A673 (cell line): ENCODE results near the gene ATP7B. TPM values are rescaled to one million over a fixed set of nuclear protein-coding genes. Genes with fewer than 3 reads are reported as not detected.

ENCODE experiments used
- BruUV-seq: library from RNA; stranded (reverse); fragments of 400-500 nt; replicated peaks from 2 replicates; lab custom pipeline; 2021; lab: Mats Ljungman, UMichigan
- CTCF ChIA-PET: fragments of 300-600 bp; sonication (Branson Sonifier 250); formaldehyde crosslinking; loops from one replicate; lab custom pipeline; 2022; ENCODE audit warnings: antibody characterized with exemption; lab: Charles Lee
- POLR2A ChIA-PET: fragments of 300-600 bp; sonication (Branson Sonifier 250); formaldehyde crosslinking; loops from one replicate; lab custom pipeline; 2022; ENCODE audit warnings: antibody characterized with exemption; ENCODE audit not compliant: low non-redundant PET; lab: Charles Lee
- DNase-seq: peaks from one replicate; pipeline ENCODE4 v3.0.0-alpha.2; 2015; ENCODE audit warnings: low spot score
- H3K27ac ChIP-seq: fragments of 200-600 bp; sonication (generic); 2 replicates; pipeline ENCODE4 v1.5.1; 2016; ENCODE audit warnings: mixed run types, low read depth, mild to moderate bottlenecking, mixed read lengths, antibody characterized with exemption, low read length; ENCODE audit not compliant: poor library complexity, severe bottlenecking
- H3K27me3 ChIP-seq: fragments of 200-600 bp; sonication (generic); replicated peaks from 2 replicates; pipeline ENCODE4 v1.6.1; 2017; ENCODE audit warnings: mixed run types, low read depth, mild to moderate bottlenecking, mixed read lengths, antibody characterized with exemption, low read length; ENCODE audit not compliant: insufficient read depth, poor library complexity
- H3K36me3 ChIP-seq: fragments of 200-600 bp; sonication (generic); 2 replicates; pipeline ENCODE4 v1.6.1; 2016; ENCODE audit warnings: mixed run types, mild to moderate bottlenecking, mixed read lengths, antibody characterized with exemption, low read length; ENCODE audit not compliant: insufficient read depth, poor library complexity, severe bottlenecking
- H3K4me1 ChIP-seq: fragments of 200-600 bp; sonication (generic); 2 replicates; pipeline ENCODE4 v1.6.1; 2017; ENCODE audit warnings: mixed run types, mild to moderate bottlenecking, mixed read lengths, antibody characterized with exemption, low read length; ENCODE audit not compliant: insufficient read depth, poor library complexity, severe bottlenecking
- H3K4me3 ChIP-seq: fragments of 200-600 bp; sonication (generic); 2 replicates; pipeline ENCODE4 v1.5.1; 2016; ENCODE audit warnings: low read depth, mixed run types, mild to moderate bottlenecking, mixed read lengths, low read length; ENCODE audit not compliant: poor library complexity, severe bottlenecking
- H3K9me3 ChIP-seq: fragments of 200-600 bp; sonication (generic); 2 replicates; pipeline ENCODE4 v1.6.1; 2016; ENCODE audit warnings: mixed run types, low read depth, mild to moderate bottlenecking, mixed read lengths, antibody characterized with exemption, low read length; ENCODE audit not compliant: poor library complexity, severe bottlenecking
- CTCF ChIP-seq: fragments of 300-800, 200-600 bp; sonication (generic); conservative IDR thresholded peaks from 2 replicates; pipeline ENCODE4 v1.5.1; 2017; ENCODE audit warnings: low read depth, mild to moderate bottlenecking, antibody characterized with exemption, low read length, moderate library complexity, mixed read lengths
- EZH2 ChIP-seq: fragments of 200-600 bp; sonication (generic); IDR thresholded peaks from 2 replicates; pipeline ENCODE4 v1.6.1; 2017; ENCODE audit warnings: borderline replicate concordance, low read depth, mild to moderate bottlenecking, mixed read lengths, antibody characterized with exemption, low read length; ENCODE audit not compliant: poor library complexity, severe bottlenecking
- intact Hi-C: fragments of 100-400 bp; cut with micrococcal nuclease; formaldehyde crosslinking; loops from one replicate; pipeline ENCODE4 v1.10.0; 2022; ENCODE audit not compliant: unreplicated experiment
- total RNA-seq: library from RNA; stranded (reverse); gene quantifications from 2 replicates; pipeline ENCODE4 v1.2.3, GENCODE V29; 2021

Gene ATP7B
- total RNA-seq, 1 experiment from 2014 or later = 2.9 TPM

- intact Hi-C loops = no loop called here
- BruUV-seq = no TSS peak
- H3K27ac ChIP-seq = no peak overlapping the region
- TF ChIP-seq CTCF (no peak), EZH2 (no peak)
- H3K36me3 ChIP-seq = no peaks in the 10 kb centered on the region
- H3K4me3 ChIP-seq = no peak overlapping the region
- POLR2A ChIA-PET = no interaction called here
- no peaks in the 10 kb centered on the region for H3K9me3 ChIP-seq
- no peak for DNase-seq
- CTCF ChIA-PET = no interaction called here
- no peaks in the 10 kb centered on the region for H3K4me1 ChIP-seq
- H3K27me3 ChIP-seq = no peaks in the 10 kb centered on the region
Observed at GRCh38 chr13:51916051-51916818, 95.0 kb downstream of the ATP7B start.

GRCh38 chr13:51914137-51914493 is 97.1 kb downstream of the ATP7B start:
- ChIA-PET POLR2A (no interaction called here), CTCF (no interaction called here)
- no peaks in the 10 kb centered on the region for H3K4me1 ChIP-seq
- no peak for TF ChIP-seq CTCF
- TF ChIP-seq EZH2 = no peak
- no TSS peak for BruUV-seq
- H3K9me3 ChIP-seq = no peaks in the 10 kb centered on the region
- H3K36me3 ChIP-seq = no peaks in the 10 kb centered on the region
- H3K4me3 ChIP-seq = no peak overlapping the region
- H3K27ac ChIP-seq = no peak overlapping the region
- DNase-seq = no peak
- H3K27me3 ChIP-seq = no peaks in the 10 kb centered on the region
- intact Hi-C loops = no loop called here

- H3K9me3 ChIP-seq = no peaks in the 10 kb centered on the region
- no peak overlapping the region for H3K27ac ChIP-seq
- TF ChIP-seq CTCF (no peak), EZH2 (no peak)
- POLR2A ChIA-PET = no interaction called here
- no peak overlapping the region for H3K4me3 ChIP-seq
- H3K36me3 ChIP-seq = no peaks in the 10 kb centered on the region
- BruUV-seq = no TSS peak
- no peaks in the 10 kb centered on the region for H3K27me3 ChIP-seq
- H3K4me1 ChIP-seq = no peaks in the 10 kb centered on the region
- intact Hi-C loops = no loop called here
- CTCF ChIA-PET = no interaction called here
- DNase-seq = no peak
Observed at GRCh38 chr13:51913421-51914136, 97.7 kb downstream of the ATP7B start.
